GM12878 (cell line): ENCODE measurements around the gene RHCE. TPM values are rescaled to one million over a fixed set of nuclear protein-coding genes. Genes with fewer than 3 reads are reported as not detected.

ENCODE experiments used
- ATAC-seq: fragments of 200-7000 bp; cut with Tn5 transposase; 3 replicates; pipeline ENCODE4 v1.9.1; 2020; ENCODE audit warnings: mild to moderate bottlenecking, moderate library complexity
- BruUV-seq: library from RNA; stranded (reverse); fragments of 400-500 nt; replicated peaks from 2 replicates; lab custom pipeline; 2021; lab: Mats Ljungman, UMichigan
- CTCF ChIA-PET: fragments of 300-600 bp; sonication (Branson Sonifier 250); formaldehyde crosslinking; extraction: SDS; loops from one replicate; lab custom pipeline; 2021; ENCODE audit warnings: inconsistent platforms; lab: Yijun Ruan, JAX
- POLR2A ChIA-PET: fragments of 350-600 bp; formaldehyde crosslinking; extraction: SDS; loops from one replicate; lab custom pipeline; 2021; ENCODE audit warnings: inconsistent platforms; lab: Charles Lee
- RAD21 ChIA-PET: fragments of 300-600 bp; sonication (Branson Sonifier 250); formaldehyde crosslinking; loops from one replicate; lab custom pipeline; 2023; ENCODE audit warnings: antibody characterized with exemption; ENCODE audit not compliant: unreplicated experiment; lab: Charles Lee
- SMC1A ChIA-PET: fragments of 300-600 bp; sonication (Branson Sonifier 250); formaldehyde crosslinking; loops from one replicate; lab custom pipeline; 2023; ENCODE audit not compliant: unreplicated experiment, uncharacterized antibody; lab: Charles Lee
- DNase-seq: peaks from one replicate; pipeline ENCODE4 v3.0.0-alpha.2; 2011; ENCODE audit warnings: low read depth, low spot score
- FAIRE-seq: peaks from 3 replicates; lab custom pipeline; 2011; peaks lifted over from hg19 to GRCh38; lab: Jason Lieb, UNC
- H2AFZ ChIP-seq: 2 replicates; pipeline ENCODE4 v1.6.0; 2011; ENCODE audit warnings: low read depth, low read length, control low read depth; ENCODE audit not compliant: control insufficient read depth
- H3K27ac ChIP-seq: 2 replicates; pipeline ENCODE4 v1.5.1; 2011; ENCODE audit warnings: control low read depth; ENCODE audit not compliant: control insufficient read depth, insufficient read depth
- H3K27me3 ChIP-seq, 2 experiments: replicated peaks in 1 of 2; 2 replicates each; pipeline versions ENCODE4 v1.6.0 to v1.6.1; 2011; ENCODE audit warnings: low read length in 1 of 2; ENCODE audit not compliant: control insufficient read depth in 2 of 2, insufficient read depth in 2 of 2
- H3K36me3 ChIP-seq, 2 experiments: 2 replicates each; pipeline ENCODE4 v1.5.1; 2011; ENCODE audit warnings: low read length in 1 of 2; ENCODE audit not compliant: control insufficient read depth in 2 of 2, insufficient read depth in 2 of 2
- H3K4me1 ChIP-seq: 2 replicates; pipeline ENCODE4 v1.6.1; 2011; ENCODE audit warnings: mild to moderate bottlenecking, low read length, moderate library complexity, mixed read lengths; ENCODE audit not compliant: control insufficient read depth, insufficient read depth
- H3K4me2 ChIP-seq: 2 replicates; pipeline ENCODE4 v1.6.0; 2011; ENCODE audit warnings: control low read depth; ENCODE audit not compliant: control insufficient read depth, insufficient read depth
- H3K4me3 ChIP-seq: fragments of 200-600 bp; sonication (generic); 2 replicates; pipeline ENCODE4 v1.5.1; 2016
- H3K79me2 ChIP-seq: 2 replicates; pipeline ENCODE4 v1.6.0; 2011; ENCODE audit warnings: low read length; ENCODE audit not compliant: control insufficient read depth, insufficient read depth
- H3K9ac ChIP-seq: 2 replicates; pipeline ENCODE4 v1.8.0; 2011; ENCODE audit warnings: low read length, control low read depth, mixed read lengths; ENCODE audit not compliant: control insufficient read depth, insufficient read depth
- H3K9me3 ChIP-seq: replicated peaks from 3 replicates; pipeline ENCODE4 v1.5.1; 2011; ENCODE audit warnings: mild to moderate bottlenecking, low read length; ENCODE audit not compliant: control insufficient read depth, insufficient read depth
- H4K20me1 ChIP-seq: 2 replicates; pipeline ENCODE4 v1.6.0; 2011; ENCODE audit not compliant: control insufficient read depth, insufficient read depth
- ESRRA ChIP-seq: IDR thresholded peaks from 2 replicates; pipeline ENCODE4 v1.6.1; 2012; ENCODE audit warnings: mild to moderate bottlenecking, low read length, improper control_type of control experiment
- HCFC1 ChIP-seq: fragments of 150-350 bp; IDR thresholded peaks from 2 replicates; pipeline ENCODE4 v1.6.1; 2014; ENCODE audit warnings: low read length
- HDGF ChIP-seq: fragments of 450-650 bp; IDR thresholded peaks from 2 replicates; pipeline ENCODE4 v1.6.1; 2016; ENCODE audit warnings: antibody characterized with exemption
- PAX8 ChIP-seq: fragments of 450-650 bp; IDR thresholded peaks from 2 replicates; pipeline ENCODE4 v1.6.1; 2017; ENCODE audit warnings: mild to moderate bottlenecking, moderate library complexity
- POLR2AphosphoS5 ChIP-seq: IDR thresholded peaks from 2 replicates; pipeline ENCODE4 v1.6.1; 2011; ENCODE audit warnings: mild to moderate bottlenecking, low read length, inconsistent platforms
- RAD21 ChIP-seq: IDR thresholded peaks from 2 replicates; pipeline ENCODE4 v1.6.1; 2011; ENCODE audit warnings: mild to moderate bottlenecking, low read depth, low read length, moderate library complexity; ENCODE audit not compliant: insufficient read depth
- RFX5 ChIP-seq: IDR thresholded peaks from 2 replicates; pipeline ENCODE4 v1.6.1; 2011; ENCODE audit warnings: low read depth, low read length, improper control_type of control experiment
- SIX5 ChIP-seq: IDR thresholded peaks from 2 replicates; pipeline ENCODE4 v1.6.1; 2011; ENCODE audit warnings: mild to moderate bottlenecking, low read depth, low read length, moderate library complexity; ENCODE audit not compliant: severe bottlenecking
- ZBTB4 ChIP-seq: fragments of 450-650 bp; formaldehyde crosslinking; IDR thresholded peaks from 2 replicates; pipeline ENCODE4 v1.4.0; 2022; ENCODE audit warnings: mild to moderate bottlenecking, moderate library complexity
- in situ Hi-C: fragments of 300-500 bp; cut with MboI; formaldehyde crosslinking; loops from 9 replicates; pipeline ENCODE4 v1.14.3; 2018; ENCODE audit warnings: mixed read lengths
- intact Hi-C: fragments of 100-400 bp; cut with micrococcal nuclease; formaldehyde crosslinking; loops from one replicate; pipeline ENCODE4 v1.14.2; 2022; ENCODE audit not compliant: unreplicated experiment
- polyA plus RNA-seq, 11 experiments: library from polyadenylated mRNA; depleted of rRNA in 4 of 11; unstranded in 6 of 11; stranded (reverse) in 5 of 11; fragments of >200 nt; fragmentation: Nextera tagmentation in 4 of 11; fragmentation: Illumina TruSeq in 1 of 11; extraction: Ambion mirVana in 4 of 11; extraction: Trizol in 1 of 11; gene quantifications; 1 replicate in 1 of 11; 2 replicates in 10 of 11; pipeline versions ENCODE4 v1.2.1 to v1.2.3, GENCODE V29; 2011 to 2016; ENCODE audit warnings: inconsistent platforms in 2 of 11, missing spikeins in 2 of 11, low read depth in 1 of 11
- total RNA-seq, 4 experiments: library from RNA; depleted of rRNA in 3 of 4; stranded (reverse); fragments of >200 nt in 3 of 4; fragmentation: Illumina TruSeq in 1 of 4; extraction: Trizol in 1 of 4; gene quantifications; 2 replicates each; pipeline versions ENCODE4 v1.2.1 to v1.2.3, GENCODE V29; 2013 to 2021
- TF ChIP-seq, protein P1 (sequence below): IDR thresholded peaks from 2 replicates; pipeline ENCODE4 v1.6.1; 2012; ENCODE audit warnings: low read length, inconsistent platforms

RHCE gene
- total and polyA plus RNA-seq, 10 of the 15 experiments (the other 5 are each of a cell fraction or from before 2014, with no cell fraction given) = 0.06 to 0.41 (median 0.22) TPM; not detected in 2

DNA sequence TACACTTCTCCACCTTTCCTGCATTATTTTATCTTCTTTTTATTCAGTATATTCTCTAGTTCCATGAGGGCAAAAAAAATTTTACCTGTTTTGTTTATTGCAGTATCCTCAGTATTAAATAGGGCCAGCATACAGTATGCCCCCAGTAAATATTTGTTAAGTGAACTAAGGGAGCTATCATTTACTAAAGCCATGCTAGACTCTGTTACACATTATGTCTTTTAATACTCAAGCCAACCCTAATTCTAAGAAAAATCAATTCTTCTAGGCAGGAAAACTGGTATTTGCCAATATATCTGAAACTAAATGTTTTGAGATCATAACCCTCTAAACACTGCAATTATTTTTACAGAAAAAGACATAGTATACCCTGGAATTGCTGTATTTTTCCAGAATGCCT lies 64.2 kb downstream of the RHCE start:
- in situ Hi-C loops (no loop called here), intact Hi-C loops (no loop called here)
- Histone ChIP-seq H3K4me3 (no peak overlapping the region), H3K27me3 (no peaks in the 10 kb centered on the region), H3K27ac (no peak overlapping the region), H2AFZ (no peak overlapping the region), H3K9me3 (no peaks in the 10 kb centered on the region), H4K20me1 (no peaks in the 10 kb centered on the region), H3K4me2 (no peak overlapping the region), H3K9ac (no peak overlapping the region), H3K36me3 (peaks cover 8 to 12% of the 10 kb centered on the region in 2 experiments), H3K4me1 (no peaks in the 10 kb centered on the region), H3K79me2 (no peaks in the 10 kb centered on the region)
- SMC1A ChIA-PET = no interaction called here
- DNase-seq (no peak), FAIRE-seq (no peak), ATAC-seq (no peak)
- POLR2A ChIA-PET = interaction anchor here (0.9 kb wide), 1 partner anchor 9 kb away, joined by 4 read pairs; no protein-coding TSS in a partner anchor
- RAD21 ChIA-PET = no interaction called here
- BruUV-seq = no TSS peak
- TF ChIP-seq SIX5 = no peak
- no peak for TF ChIP-seq ESRRA
- no peak for TF ChIP-seq RAD21
- no peak for TF ChIP-seq HDGF
- TF ChIP-seq, protein P1, sequence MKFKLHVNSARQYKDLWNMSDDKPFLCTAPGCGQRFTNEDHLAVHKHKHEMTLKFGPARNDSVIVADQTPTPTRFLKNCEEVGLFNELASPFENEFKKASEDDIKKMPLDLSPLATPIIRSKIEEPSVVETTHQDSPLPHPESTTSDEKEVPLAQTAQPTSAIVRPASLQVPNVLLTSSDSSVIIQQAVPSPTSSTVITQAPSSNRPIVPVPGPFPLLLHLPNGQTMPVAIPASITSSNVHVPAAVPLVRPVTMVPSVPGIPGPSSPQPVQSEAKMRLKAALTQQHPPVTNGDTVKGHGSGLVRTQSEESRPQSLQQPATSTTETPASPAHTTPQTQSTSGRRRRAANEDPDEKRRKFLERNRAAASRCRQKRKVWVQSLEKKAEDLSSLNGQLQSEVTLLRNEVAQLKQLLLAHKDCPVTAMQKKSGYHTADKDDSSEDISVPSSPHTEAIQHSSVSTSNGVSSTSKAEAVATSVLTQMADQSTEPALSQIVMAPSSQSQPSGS = no peak
- no peak for TF ChIP-seq PAX8
- no peak for TF ChIP-seq POLR2AphosphoS5
- TF ChIP-seq ZBTB4 (CRISPR knock-in tag) = no peak
- no peak for TF ChIP-seq HCFC1
- TF ChIP-seq RFX5 = no peak
- CTCF ChIA-PET = no interaction called here
